ENCODE measurements around the gene PRIMA1.

GRCh38 chr14:93683226-93683625 lies 105.1 kb downstream of the PRIMA1 start:
- TF ChIP-seq EZH2phosphoT487 (IDR thresholded peaks at IDR 0.05; ENCODE audit: unreplicated experiment) (no peak), EZH2 (IDR thresholded peaks at IDR 0.05; ENCODE audit: low read depth, unreplicated experiment) (no peak), CREB1 (CRISPR knock-in tag; IDR thresholded peaks at IDR 0.05; ENCODE audit: low read depth) (no peak), POLR2AphosphoS5 (IDR thresholded peaks at IDR 0.05; ENCODE audit: low read depth) (no peak), JUNB (IDR thresholded peaks at IDR 0.05; ENCODE audit: unreplicated experiment) (no peak), ZNF462 (CRISPR knock-in tag; IDR thresholded peaks at IDR 0.05) (no peak)
- TF ChIP-seq, protein P1, sequence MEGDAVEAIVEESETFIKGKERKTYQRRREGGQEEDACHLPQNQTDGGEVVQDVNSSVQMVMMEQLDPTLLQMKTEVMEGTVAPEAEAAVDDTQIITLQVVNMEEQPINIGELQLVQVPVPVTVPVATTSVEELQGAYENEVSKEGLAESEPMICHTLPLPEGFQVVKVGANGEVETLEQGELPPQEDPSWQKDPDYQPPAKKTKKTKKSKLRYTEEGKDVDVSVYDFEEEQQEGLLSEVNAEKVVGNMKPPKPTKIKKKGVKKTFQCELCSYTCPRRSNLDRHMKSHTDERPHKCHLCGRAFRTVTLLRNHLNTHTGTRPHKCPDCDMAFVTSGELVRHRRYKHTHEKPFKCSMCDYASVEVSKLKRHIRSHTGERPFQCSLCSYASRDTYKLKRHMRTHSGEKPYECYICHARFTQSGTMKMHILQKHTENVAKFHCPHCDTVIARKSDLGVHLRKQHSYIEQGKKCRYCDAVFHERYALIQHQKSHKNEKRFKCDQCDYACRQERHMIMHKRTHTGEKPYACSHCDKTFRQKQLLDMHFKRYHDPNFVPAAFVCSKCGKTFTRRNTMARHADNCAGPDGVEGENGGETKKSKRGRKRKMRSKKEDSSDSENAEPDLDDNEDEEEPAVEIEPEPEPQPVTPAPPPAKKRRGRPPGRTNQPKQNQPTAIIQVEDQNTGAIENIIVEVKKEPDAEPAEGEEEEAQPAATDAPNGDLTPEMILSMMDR (conservative IDR thresholded peaks at IDR 0.05; ENCODE audit: low read depth in 2 of 2) = no peak
- TF ChIP-seq, protein P2, sequence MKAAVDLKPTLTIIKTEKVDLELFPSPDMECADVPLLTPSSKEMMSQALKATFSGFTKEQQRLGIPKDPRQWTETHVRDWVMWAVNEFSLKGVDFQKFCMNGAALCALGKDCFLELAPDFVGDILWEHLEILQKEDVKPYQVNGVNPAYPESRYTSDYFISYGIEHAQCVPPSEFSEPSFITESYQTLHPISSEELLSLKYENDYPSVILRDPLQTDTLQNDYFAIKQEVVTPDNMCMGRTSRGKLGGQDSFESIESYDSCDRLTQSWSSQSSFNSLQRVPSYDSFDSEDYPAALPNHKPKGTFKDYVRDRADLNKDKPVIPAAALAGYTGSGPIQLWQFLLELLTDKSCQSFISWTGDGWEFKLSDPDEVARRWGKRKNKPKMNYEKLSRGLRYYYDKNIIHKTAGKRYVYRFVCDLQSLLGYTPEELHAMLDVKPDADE (IDR thresholded peaks at IDR 0.05) = 0 out of 2 replicates have a peak, but pooled peaks have one; percentile 61

Measured in GM23338 (cell line).